Islet of Langerhans (tissue), 1 donor: Measurements from ENCODE around the gene INSYN1.

Experiments used
- FAIRE-seq: peaks from one replicate; lab custom pipeline; 2011; peaks lifted over from hg19 to GRCh38; lab: Jason Lieb, UNC

INSYN1 gene

GRCh38 chr15:73777741-73778140, 24.6 kb upstream of the INSYN1 start:
- no peak for FAIRE-seq

DNA sequence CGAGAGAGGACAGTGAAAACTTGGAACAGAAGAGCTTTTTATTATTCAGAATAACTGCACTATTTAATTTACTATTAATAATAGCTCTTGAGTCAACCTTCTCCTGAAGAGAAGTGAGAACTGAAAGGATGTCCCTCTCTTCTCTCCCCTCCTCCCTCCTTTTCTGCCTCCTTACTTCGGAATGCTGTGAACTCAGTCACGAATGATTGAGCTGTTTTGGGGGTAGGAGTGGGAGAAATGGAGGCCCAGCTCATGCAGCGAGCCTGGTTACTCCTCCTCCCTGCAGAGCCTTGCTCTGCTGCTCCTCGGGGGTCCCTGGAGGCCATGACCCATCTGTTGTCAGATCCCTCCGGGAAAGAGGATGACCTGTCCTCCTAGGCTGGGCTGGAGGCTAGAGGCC, 20.3 kb upstream of the INSYN1 start:
- no peak for FAIRE-seq

- FAIRE-seq: no peak
Measured at GRCh38 chr15:73771385-73772045, 18.4 kb upstream of the INSYN1 start.

GRCh38 chr15:73770050-73770449, 16.9 kb upstream of the INSYN1 start:
- FAIRE-seq: no peak

GRCh38 chr15:73767806-73768501, 14.8 kb upstream of the INSYN1 start:
- no peak for FAIRE-seq

DNA sequence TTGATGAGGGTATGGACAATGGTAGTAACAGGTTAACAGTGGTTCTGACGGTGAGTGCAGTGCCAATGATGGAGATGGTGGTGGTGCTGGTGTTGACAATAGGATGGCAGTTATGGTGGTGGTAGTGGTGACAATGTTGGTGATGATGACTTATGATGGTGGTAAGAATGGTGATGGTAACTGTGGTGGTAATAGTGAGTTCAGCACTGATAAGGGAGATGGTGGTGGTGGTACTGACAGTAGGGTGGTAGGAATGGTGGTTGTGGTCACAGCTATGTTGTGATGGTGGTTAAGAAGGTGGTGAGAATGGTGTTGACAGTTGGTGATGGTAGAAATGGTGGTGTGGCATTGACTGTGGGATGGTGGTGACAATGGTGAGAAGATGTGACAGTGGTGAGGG, 13.4 kb upstream of the INSYN1 start:
- no peak for FAIRE-seq

DNA sequence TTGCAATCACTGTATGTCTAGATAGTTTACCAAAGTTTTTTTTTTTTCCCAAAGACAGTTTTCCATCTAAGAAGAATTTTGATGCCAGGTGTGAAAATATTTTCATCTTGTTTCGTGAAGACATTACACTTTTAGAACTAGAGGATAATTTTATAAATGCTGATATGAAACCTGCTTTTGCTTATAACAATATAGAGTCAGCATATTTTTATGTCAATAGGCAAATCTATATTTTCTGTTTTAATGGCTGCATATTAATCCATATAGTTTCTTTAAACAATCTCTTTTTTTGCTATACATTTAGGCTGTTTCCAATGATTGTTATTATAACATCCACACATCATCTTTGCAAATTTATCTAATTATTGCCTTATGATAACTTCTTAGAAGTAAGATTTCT, 12.6 kb upstream of the INSYN1 start:
- no peak for FAIRE-seq

DNA sequence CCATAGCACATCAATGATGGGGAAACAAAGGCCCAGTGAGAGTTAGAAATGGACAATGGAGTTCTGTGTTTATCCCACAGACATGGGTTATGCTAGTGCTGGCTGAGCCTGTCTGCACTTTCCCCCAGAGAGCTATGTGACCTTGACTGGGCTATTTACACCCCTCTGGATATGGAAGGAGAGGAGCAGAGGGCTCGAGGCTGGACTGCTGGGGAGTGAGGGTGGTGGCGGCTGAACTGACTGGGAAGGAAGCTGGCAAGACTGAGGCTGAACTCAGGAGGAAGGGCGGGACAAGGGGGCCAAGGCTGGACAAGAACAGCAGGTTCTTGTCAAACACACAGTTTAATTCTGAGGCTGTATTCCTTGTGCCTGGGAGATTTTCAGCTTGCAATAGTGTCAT, 10.8 kb upstream of the INSYN1 start:
- no peak for FAIRE-seq

DNA sequence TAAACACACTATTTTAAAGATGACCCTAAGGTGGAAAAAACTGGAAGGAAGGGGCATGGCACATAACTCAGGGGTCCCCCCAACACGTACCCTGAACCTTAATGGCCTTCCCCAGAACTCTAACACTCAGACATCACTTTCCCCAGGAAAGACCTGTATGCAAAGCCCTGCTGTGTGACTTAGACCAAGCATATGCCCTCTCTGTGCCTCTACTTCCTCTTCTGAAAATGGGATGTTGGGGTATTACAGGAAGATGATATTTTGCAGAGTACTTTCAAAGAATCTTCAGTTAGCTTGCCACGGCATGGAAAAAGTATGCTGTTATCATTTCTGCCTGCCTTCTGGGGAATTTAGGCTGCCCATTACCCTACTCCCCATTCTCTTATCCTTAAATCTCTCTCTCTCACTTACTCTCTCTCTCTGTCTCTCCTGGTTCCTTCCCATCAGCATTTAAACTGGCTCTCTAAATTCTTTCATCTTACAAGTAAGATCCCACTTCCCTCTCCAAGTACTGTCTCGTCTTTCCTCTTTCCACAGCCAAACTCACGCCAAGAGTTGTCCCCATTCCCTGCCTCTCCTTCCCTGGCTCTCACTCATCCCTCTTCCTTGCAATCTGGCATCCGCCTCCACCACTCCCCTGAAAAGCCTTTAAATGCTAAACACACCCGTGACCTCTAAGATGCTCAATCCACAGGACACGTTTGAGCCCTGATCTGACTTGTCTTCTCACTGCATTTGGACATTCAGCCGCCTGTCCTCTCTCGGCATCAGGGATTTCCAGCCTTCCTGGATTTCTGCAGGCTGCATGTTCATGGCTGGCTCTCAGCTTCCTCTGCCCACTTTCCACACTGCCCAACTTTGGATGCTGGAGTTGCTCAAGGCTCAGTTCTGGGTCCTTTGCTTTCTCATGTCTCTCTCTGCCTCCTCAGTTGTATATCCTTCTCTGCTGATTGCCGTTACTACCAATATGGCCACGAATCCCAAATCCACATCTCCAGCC, 7.5 kb upstream of the INSYN1 start:
- no peak for FAIRE-seq

DNA sequence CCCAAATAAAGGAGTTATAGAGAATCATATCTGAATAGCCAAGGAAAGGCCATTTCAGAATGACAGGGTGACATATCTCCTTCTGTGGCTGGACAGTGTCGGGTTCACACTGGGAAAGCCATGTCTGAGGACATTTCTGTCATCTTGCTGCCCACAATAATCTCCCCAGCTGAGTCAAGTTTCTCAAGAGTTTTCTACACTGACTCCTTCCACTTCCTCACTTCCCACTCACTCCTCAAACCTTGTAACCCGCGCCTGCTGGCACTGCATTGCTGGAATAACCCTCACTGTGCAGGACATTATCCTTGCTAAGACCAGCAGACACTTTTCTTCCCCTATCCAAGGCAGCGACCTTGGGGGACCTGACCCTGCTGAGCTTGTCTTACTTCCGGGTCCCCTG, 5.3 kb upstream of the INSYN1 start:
- FAIRE-seq: no peak

DNA sequence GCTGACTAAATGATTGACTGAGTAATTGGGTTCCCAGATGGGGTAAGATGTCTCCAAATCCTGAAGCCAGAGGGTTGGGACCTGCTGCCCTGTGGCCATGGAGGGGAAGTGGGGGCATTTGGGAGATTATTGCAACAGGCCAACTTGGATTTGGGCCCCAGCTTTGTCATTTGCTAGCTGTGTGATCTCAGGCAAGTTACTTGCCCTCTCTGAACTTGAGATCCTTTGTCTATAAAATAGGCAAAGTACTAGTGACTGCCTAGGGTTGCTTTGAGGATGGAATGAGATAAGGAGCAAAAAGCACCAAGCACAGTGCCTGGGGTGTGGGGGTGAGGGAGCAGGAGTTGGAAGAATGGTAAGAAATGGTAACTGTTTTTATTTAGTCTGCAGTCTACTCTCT, 4.4 kb upstream of the INSYN1 start:
- no peak for FAIRE-seq

- no peak for FAIRE-seq
Measured at GRCh38 chr15:73756947-73757513, 3.9 kb upstream of the INSYN1 start.

- no peak for FAIRE-seq
Measured at GRCh38 chr15:73756390-73756789, 3.2 kb upstream of the INSYN1 start.

DNA sequence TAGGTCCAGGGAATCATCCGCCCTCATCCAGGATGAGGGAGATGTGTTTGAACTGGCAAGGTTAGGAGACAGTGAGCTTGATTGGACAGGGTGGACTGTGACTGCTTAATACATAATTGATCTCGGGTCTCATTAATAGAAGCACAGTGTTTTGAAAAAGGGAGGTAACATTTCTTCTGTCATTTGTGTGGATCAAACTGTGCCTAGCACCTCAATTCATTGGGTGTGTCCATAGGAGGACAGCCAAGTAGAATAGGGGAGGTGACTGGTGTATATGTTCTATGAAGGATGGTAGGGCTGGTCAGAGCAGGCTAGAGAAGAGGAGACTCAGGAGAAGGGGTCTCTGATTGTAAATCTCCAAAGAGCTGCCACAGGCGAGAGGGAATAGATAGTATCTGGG, 2.8 kb upstream of the INSYN1 start:
- no peak for FAIRE-seq

DNA sequence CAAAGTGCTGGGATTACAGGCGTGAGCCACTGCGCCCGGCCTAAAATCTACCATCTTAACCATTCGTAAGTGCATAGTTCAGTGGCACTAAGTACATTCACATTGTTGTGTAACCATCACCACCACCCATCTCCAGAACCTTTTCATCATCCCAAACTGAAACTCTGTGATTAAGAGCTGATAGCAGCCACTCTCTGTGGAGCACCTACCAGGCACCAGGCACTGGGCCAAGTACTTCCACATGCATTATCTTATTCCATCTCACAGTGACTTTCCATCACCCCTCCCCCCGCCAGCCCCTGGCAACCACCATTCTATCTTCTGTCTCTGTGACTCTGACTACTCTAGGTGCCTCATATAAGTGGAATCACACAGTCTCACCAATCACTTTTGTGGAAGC, 2.3 kb upstream of the INSYN1 start:
- no peak for FAIRE-seq

DNA sequence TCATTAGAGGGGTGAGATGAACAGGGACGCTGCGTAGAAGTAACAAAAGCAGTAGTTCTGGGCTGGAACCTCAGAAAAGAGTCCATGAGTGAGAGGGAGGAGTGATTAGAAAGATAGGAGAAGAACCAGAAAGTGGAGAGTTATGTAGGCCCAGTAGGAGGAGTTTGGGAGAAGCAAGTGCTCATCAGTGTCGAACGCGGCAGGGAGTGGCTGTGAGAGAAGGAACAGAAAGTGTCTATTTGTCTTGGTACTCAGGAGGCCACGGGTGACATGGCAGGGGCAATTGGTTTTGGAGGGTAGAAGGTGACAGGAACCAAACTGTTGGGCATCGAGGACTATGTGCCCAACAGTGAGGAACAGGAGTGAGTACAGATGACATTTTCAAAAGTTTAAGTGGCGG, 1.3 kb upstream of the INSYN1 start:
- no peak for FAIRE-seq

DNA sequence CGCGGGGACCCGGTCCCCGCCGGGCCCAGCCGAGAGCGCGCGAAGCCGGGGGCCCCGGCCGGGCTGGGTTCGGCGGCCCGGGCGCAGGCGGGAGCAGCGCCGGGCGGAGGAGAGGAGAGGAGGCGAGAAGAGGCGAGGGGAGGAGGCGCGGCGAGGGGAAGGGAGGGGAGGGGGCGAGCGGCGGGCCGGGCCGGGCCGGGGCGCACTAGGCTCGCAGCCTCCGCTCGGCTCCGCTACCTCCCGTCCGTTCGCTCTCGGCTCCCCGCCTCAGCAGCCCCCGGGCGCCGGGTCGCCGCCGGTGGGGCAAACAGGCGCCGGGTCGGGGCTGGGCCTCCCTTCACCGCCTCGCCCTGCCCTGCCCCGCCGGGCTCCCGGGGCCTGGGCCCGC, 351 bp downstream of the INSYN1 start:
- FAIRE-seq: no peak

GRCh38 chr15:73751899-73752805, 999 bp downstream of the INSYN1 start:
- FAIRE-seq: no peak

DNA sequence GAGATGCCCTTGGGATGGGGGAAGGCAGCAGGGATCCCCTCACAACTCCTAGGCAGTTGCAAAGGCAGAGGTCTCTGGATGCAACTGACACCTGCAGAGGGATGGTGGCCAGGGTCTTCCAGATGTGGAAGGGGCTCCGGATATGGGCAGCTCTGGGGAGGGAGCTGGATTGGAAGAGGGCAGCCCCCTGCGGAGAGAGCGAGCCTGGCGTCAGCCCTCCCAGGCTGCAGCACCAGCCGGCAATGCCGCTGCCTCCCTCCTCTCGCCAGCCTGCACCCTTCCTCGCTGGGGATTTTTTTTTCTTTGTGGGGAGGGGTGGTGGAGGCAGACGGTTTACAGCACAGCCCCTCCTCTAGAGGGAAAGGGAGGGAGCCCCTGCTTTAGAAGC, 1.6 kb downstream of the INSYN1 start:
- no peak for FAIRE-seq

GRCh38 chr15:73750951-73751350, 2.2 kb downstream of the INSYN1 start:
- FAIRE-seq: no peak

DNA sequence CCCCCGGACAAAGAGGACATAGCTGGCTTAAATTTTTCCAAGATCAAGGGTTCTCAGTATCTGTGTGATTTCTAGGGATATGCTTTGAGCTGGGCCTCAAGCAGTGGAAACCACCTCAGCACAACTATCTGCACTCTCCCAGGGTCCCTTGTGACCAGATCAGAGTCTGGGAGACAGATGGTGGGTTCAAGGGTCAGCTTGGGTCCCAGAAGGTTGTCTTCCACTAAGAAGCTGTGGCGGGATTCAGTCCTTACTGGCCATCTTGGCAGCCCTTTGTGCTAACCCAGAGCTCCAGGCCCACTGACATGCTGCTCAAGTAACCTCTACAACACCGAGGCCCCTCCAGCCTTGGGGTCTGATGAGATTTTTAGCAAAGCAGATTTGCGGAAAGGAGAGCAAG, 2.7 kb downstream of the INSYN1 start:
- FAIRE-seq: no peak

- no peak for FAIRE-seq
Measured at GRCh38 chr15:73749971-73750370, 3.2 kb downstream of the INSYN1 start.
